ELR (cell line): ENCODE measurements around the gene KYNU.
"Not testable (repeated sequence)": the region's sequence is repeated elsewhere in the genome, so short reads cannot be mapped to it uniquely, and the experiment has no call there.

Experiments used
- DNase-seq: peaks from one replicate; pipeline ENCODE4 v3.0.0-alpha.2; 2015; ENCODE audit warnings: low read depth

The KYNU gene

GRCh38 chr2:143089520-143089919 is 212.1 kb downstream of the KYNU start:
- not testable (repeated sequence) for DNase-seq
